Measurements from ENCODE around the gene GLIS1.

Gene GLIS1

GRCh38 chr1:53678507-53678906 lies 60.5 kb downstream of the GLIS1 start:
- 87 to 95% methylated on average over 3 to 4 of the region's 4 CpGs for WGBS, 2 experiments (ENCODE audit: insufficient coverage in 2 of 2)

GRCh38 chr1:53678046-53678445 lies 60.9 kb downstream of the GLIS1 start:
- WGBS, 2 experiments (ENCODE audit: insufficient coverage in 2 of 2) = 95 to 100% methylated on average over 2 of the region's 8 CpGs
- Histone ChIP-seq H3K27ac (ENCODE audit: low read depth, low read length, severe bottlenecking) (no peak overlapping the region), H3K9me3 (ENCODE audit: control insufficient read depth, low read length) (no peaks in the 10 kb centered on the region), H3K36me3 (ENCODE audit: control insufficient read depth, insufficient read depth, low read length) (no peaks in the 10 kb centered on the region), H3K4me3 (ENCODE audit: extremely low read depth, insufficient read depth, low read length, poor library complexity, severe bottlenecking) (no peak overlapping the region), H3K4me1 (ENCODE audit: control insufficient read depth, insufficient read depth, low read length, poor library complexity, severe bottlenecking) (peaks cover 9% of the 10 kb centered on the region)

More at GRCh38 chr1:53678507-53678906, 60.5 kb downstream of the GLIS1 start:
- H3K4me1 ChIP-seq (ENCODE audit: control insufficient read depth, insufficient read depth, low read length, poor library complexity, severe bottlenecking) = peaks cover 9% of the 10 kb centered on the region
- H3K27ac ChIP-seq (ENCODE audit: low read depth, low read length, severe bottlenecking) = no peak overlapping the region
- no peaks in the 10 kb centered on the region for H3K36me3 ChIP-seq (ENCODE audit: control insufficient read depth, insufficient read depth, low read length)
- no peaks in the 10 kb centered on the region for H3K9me3 ChIP-seq (ENCODE audit: control insufficient read depth, low read length)
- H3K4me3 ChIP-seq (ENCODE audit: extremely low read depth, insufficient read depth, low read length, poor library complexity, severe bottlenecking) = no peak overlapping the region

GRCh38 chr1:53677486-53677885 lies 61.5 kb downstream of the GLIS1 start:
- H3K9me3 ChIP-seq (ENCODE audit: control insufficient read depth, low read length) = no peaks in the 10 kb centered on the region
- WGBS, 2 experiments (ENCODE audit: insufficient coverage in 2 of 2) = 91 to 94% methylated on average over 12 to 14 of the region's 15 CpGs
- H3K27ac ChIP-seq (ENCODE audit: low read depth, low read length, severe bottlenecking) = no peak overlapping the region
- no peaks in the 10 kb centered on the region for H3K36me3 ChIP-seq (ENCODE audit: control insufficient read depth, insufficient read depth, low read length)
- peaks cover 9% of the 10 kb centered on the region for H3K4me1 ChIP-seq (ENCODE audit: control insufficient read depth, insufficient read depth, low read length, poor library complexity, severe bottlenecking)
- H3K4me3 ChIP-seq (ENCODE audit: extremely low read depth, insufficient read depth, low read length, poor library complexity, severe bottlenecking) = no peak overlapping the region

GRCh38 chr1:53672785-53673184 lies 66.2 kb downstream of the GLIS1 start:
- Histone ChIP-seq H3K4me3 (ENCODE audit: extremely low read depth, insufficient read depth, low read length, poor library complexity, severe bottlenecking) (no peak overlapping the region), H3K27ac (ENCODE audit: low read depth, low read length, severe bottlenecking) (no peak overlapping the region), H3K4me1 (ENCODE audit: control insufficient read depth, insufficient read depth, low read length, poor library complexity, severe bottlenecking) (peaks cover 6% of the 10 kb centered on the region), H3K36me3 (ENCODE audit: control insufficient read depth, insufficient read depth, low read length) (no peaks in the 10 kb centered on the region), H3K9me3 (ENCODE audit: control insufficient read depth, low read length) (no peaks in the 10 kb centered on the region)
- WGBS, 2 experiments (ENCODE audit: insufficient coverage in 2 of 2) = 84 to 89% methylated on average over 7 to 8 of the region's 9 CpGs

GRCh38 chr1:53672243-53672642 lies 66.7 kb downstream of the GLIS1 start:
- no peaks in the 10 kb centered on the region for H3K9me3 ChIP-seq (ENCODE audit: control insufficient read depth, low read length)
- H3K27ac ChIP-seq (ENCODE audit: low read depth, low read length, severe bottlenecking) = no peak overlapping the region
- 94% methylated on average over 5 of the region's 5 CpGs for WGBS, 2 experiments (ENCODE audit: insufficient coverage in 2 of 2)
- peaks cover 6% of the 10 kb centered on the region for H3K4me1 ChIP-seq (ENCODE audit: control insufficient read depth, insufficient read depth, low read length, poor library complexity, severe bottlenecking)
- no peaks in the 10 kb centered on the region for H3K36me3 ChIP-seq (ENCODE audit: control insufficient read depth, insufficient read depth, low read length)
- H3K4me3 ChIP-seq (ENCODE audit: extremely low read depth, insufficient read depth, low read length, poor library complexity, severe bottlenecking) = no peak overlapping the region

- H3K36me3 ChIP-seq (ENCODE audit: control insufficient read depth, insufficient read depth, low read length) = no peaks in the 10 kb centered on the region
- peaks cover 6% of the 10 kb centered on the region for H3K4me1 ChIP-seq (ENCODE audit: control insufficient read depth, insufficient read depth, low read length, poor library complexity, severe bottlenecking)
- H3K4me3 ChIP-seq (ENCODE audit: extremely low read depth, insufficient read depth, low read length, poor library complexity, severe bottlenecking) = no peak overlapping the region
- WGBS, 2 experiments (ENCODE audit: insufficient coverage in 2 of 2) = 79 to 80% methylated on average over 2 to 3 of the region's 3 CpGs
- no peaks in the 10 kb centered on the region for H3K9me3 ChIP-seq (ENCODE audit: control insufficient read depth, low read length)
- H3K27ac ChIP-seq (ENCODE audit: low read depth, low read length, severe bottlenecking) = no peak overlapping the region
These were observed 69.3 kb downstream of the GLIS1 start for GRCh38 chr1:53669621-53670191.

GRCh38 chr1:53666566-53666965 lies 72.4 kb downstream of the GLIS1 start:
- peaks cover 6% of the 10 kb centered on the region for H3K4me1 ChIP-seq (ENCODE audit: control insufficient read depth, insufficient read depth, low read length, poor library complexity, severe bottlenecking)

GRCh38 chr1:53665996-53666395 lies 73.0 kb downstream of the GLIS1 start:
- Histone ChIP-seq H3K4me3 (ENCODE audit: extremely low read depth, insufficient read depth, low read length, poor library complexity, severe bottlenecking) (no peak overlapping the region), H3K9me3 (ENCODE audit: control insufficient read depth, low read length) (no peaks in the 10 kb centered on the region), H3K36me3 (ENCODE audit: control insufficient read depth, insufficient read depth, low read length) (no peaks in the 10 kb centered on the region), H3K27ac (ENCODE audit: low read depth, low read length, severe bottlenecking) (no peak overlapping the region), H3K4me1 (ENCODE audit: control insufficient read depth, insufficient read depth, low read length, poor library complexity, severe bottlenecking) (peaks cover 6% of the 10 kb centered on the region)
- WGBS, 2 experiments (ENCODE audit: insufficient coverage in 2 of 2) = 49 to 56% methylated on average over 2 of the region's 2 CpGs

More at GRCh38 chr1:53666566-53666965, 72.4 kb downstream of the GLIS1 start:
- Histone ChIP-seq H3K36me3 (ENCODE audit: control insufficient read depth, insufficient read depth, low read length) (no peaks in the 10 kb centered on the region), H3K9me3 (ENCODE audit: control insufficient read depth, low read length) (no peaks in the 10 kb centered on the region), H3K4me3 (ENCODE audit: extremely low read depth, insufficient read depth, low read length, poor library complexity, severe bottlenecking) (no peak overlapping the region), H3K27ac (ENCODE audit: low read depth, low read length, severe bottlenecking) (no peak overlapping the region)
- 67 to 83% methylated on average over 1 of the region's 1 CpG for WGBS, 2 experiments (ENCODE audit: insufficient coverage in 2 of 2)

GRCh38 chr1:53663529-53664300 lies 75.2 kb downstream of the GLIS1 start:
- Histone ChIP-seq H3K4me3 (ENCODE audit: extremely low read depth, insufficient read depth, low read length, poor library complexity, severe bottlenecking) (no peak overlapping the region), H3K9me3 (ENCODE audit: control insufficient read depth, low read length) (no peaks in the 10 kb centered on the region), H3K4me1 (ENCODE audit: control insufficient read depth, insufficient read depth, low read length, poor library complexity, severe bottlenecking) (no peaks in the 10 kb centered on the region), H3K36me3 (ENCODE audit: control insufficient read depth, insufficient read depth, low read length) (no peaks in the 10 kb centered on the region), H3K27ac (ENCODE audit: low read depth, low read length, severe bottlenecking) (no peak overlapping the region)
- whole genome bisulfite sequencing, 2 experiments (ENCODE audit: insufficient coverage in 2 of 2) = 84 to 89% methylated on average over 13 of the region's 15 CpGs

- 90 to 91% methylated on average over 3 of the region's 3 CpGs for WGBS, 2 experiments (ENCODE audit: insufficient coverage in 2 of 2)
These were observed 76.0 kb downstream of the GLIS1 start for GRCh38 chr1:53662951-53663350.

GRCh38 chr1:53662169-53662568 lies 76.8 kb downstream of the GLIS1 start:
- Histone ChIP-seq H3K4me3 (ENCODE audit: extremely low read depth, insufficient read depth, low read length, poor library complexity, severe bottlenecking) (no peak overlapping the region), H3K4me1 (ENCODE audit: control insufficient read depth, insufficient read depth, low read length, poor library complexity, severe bottlenecking) (no peaks in the 10 kb centered on the region), H3K27ac (ENCODE audit: low read depth, low read length, severe bottlenecking) (no peak overlapping the region), H3K9me3 (ENCODE audit: control insufficient read depth, low read length) (no peaks in the 10 kb centered on the region), H3K36me3 (ENCODE audit: control insufficient read depth, insufficient read depth, low read length) (no peaks in the 10 kb centered on the region)
- 87 to 89% methylated on average over 9 of the region's 11 CpGs for WGBS, 2 experiments (ENCODE audit: insufficient coverage in 2 of 2)

More at GRCh38 chr1:53662951-53663350, 76.0 kb downstream of the GLIS1 start:
- H3K27ac ChIP-seq (ENCODE audit: low read depth, low read length, severe bottlenecking) = no peak overlapping the region
- no peaks in the 10 kb centered on the region for H3K36me3 ChIP-seq (ENCODE audit: control insufficient read depth, insufficient read depth, low read length)
- H3K4me3 ChIP-seq (ENCODE audit: extremely low read depth, insufficient read depth, low read length, poor library complexity, severe bottlenecking) = no peak overlapping the region
- H3K4me1 ChIP-seq (ENCODE audit: control insufficient read depth, insufficient read depth, low read length, poor library complexity, severe bottlenecking) = no peaks in the 10 kb centered on the region
- no peaks in the 10 kb centered on the region for H3K9me3 ChIP-seq (ENCODE audit: control insufficient read depth, low read length)
